Measurements from ENCODE around the gene ZNF613. TPM values are rescaled to one million over a fixed set of nuclear protein-coding genes. Genes with fewer than 3 reads are reported as not detected.

Gene ZNF613
- polyA plus RNA-seq, 3 donors: 0.96 to 3.1 (median 1.1) TPM

- no peaks in the 10 kb centered on the region for H3K27me3 ChIP-seq (ENCODE audit: control insufficient read depth in 2 of 2, insufficient read depth in 2 of 2, low read length in 2 of 2)
- no peak overlapping the region for H3K9ac ChIP-seq (ENCODE audit: insufficient read depth, low read length, poor library complexity, severe bottlenecking)
- no peak overlapping the region for H3K4me3 Mint-ChIP-seq
- peak overlapping the region in 1 of 3 experiments; percentile 46 for H3K4me3 ChIP-seq (replicated peaks in 1 of 3; ENCODE audit: low read depth in 2 of 3, low read length in 3 of 3)
- intact Hi-C loops (cut with micrococcal nuclease): no loop called here
- no peak for TF ChIP-seq CTCF (IDR thresholded peaks at IDR 0.05)
- H2AFZ ChIP-seq (ENCODE audit: insufficient read depth, low read depth, low read length, poor library complexity, severe bottlenecking): no peak overlapping the region
- no peak overlapping the region for H3K4me2 ChIP-seq (replicated peaks; ENCODE audit: extremely low read depth, low read length, poor library complexity, severe bottlenecking)
- H3K27me3 Mint-ChIP-seq (ENCODE audit: low read depth in 3 of 3): peaks cover 0 to 2% (median 2%) of the 10 kb centered on the region in 3 donors
- 96% methylated on average over 4 of the region's 10 CpGs for WGBS (ENCODE audit: insufficient coverage)
- no peaks in the 10 kb centered on the region for H3K79me2 ChIP-seq (ENCODE audit: insufficient read depth, low read length)
- no peak for DNase-seq
- H3K4me1 ChIP-seq (ENCODE audit: control insufficient read depth in 1 of 2, insufficient read depth in 2 of 2, low read length in 2 of 2): no peaks in the 10 kb centered on the region
- no peaks in the 10 kb centered on the region for H4K20me1 ChIP-seq (ENCODE audit: insufficient read depth, low read length)
- peaks cover 17 to 56% of the 10 kb centered on the region in 2 donors for H3K36me3 ChIP-seq (replicated peaks in 1 of 2; ENCODE audit: control insufficient read depth in 1 of 2, insufficient read depth in 2 of 2, low read length in 2 of 2)
- H3K27ac Mint-ChIP-seq: no peak overlapping the region
- no peak overlapping the region for H3K27ac ChIP-seq (ENCODE audit: low read depth in 1 of 2, low read length in 2 of 2)
- H3K36me3 Mint-ChIP-seq: peaks cover 43 to 48% of the 10 kb centered on the region in 2 donors
- H3K9me3 Mint-ChIP-seq: peaks cover 62 to 100% (median 96%) of the 10 kb centered on the region in 7 donors
- peaks cover 62 to 100% of the 10 kb centered on the region in 2 donors for H3K9me3 ChIP-seq (replicated peaks in 1 of 2; ENCODE audit: control insufficient read depth in 1 of 2, insufficient read depth in 1 of 2, low read length in 2 of 2)
- no peaks in the 10 kb centered on the region for H3K4me1 Mint-ChIP-seq
Measured at GRCh38 chr19:51993422-51993821, 66.2 kb downstream of the ZNF613 start.

GRCh38 chr19:51994048-51994644 is 66.9 kb downstream of the ZNF613 start:
- no peak overlapping the region for H2AFZ ChIP-seq (ENCODE audit: insufficient read depth, low read depth, low read length, poor library complexity, severe bottlenecking)
- H3K79me2 ChIP-seq (ENCODE audit: insufficient read depth, low read length): no peaks in the 10 kb centered on the region
- H3K9me3 Mint-ChIP-seq: peaks cover 61 to 100% (median 96%) of the 10 kb centered on the region in 7 donors
- H4K20me1 ChIP-seq (ENCODE audit: insufficient read depth, low read length): no peaks in the 10 kb centered on the region
- TF ChIP-seq CTCF (IDR thresholded peaks at IDR 0.05): no peak
- H3K27ac ChIP-seq (ENCODE audit: low read depth in 1 of 2, low read length in 2 of 2): no peak overlapping the region
- no peaks in the 10 kb centered on the region for H3K4me1 ChIP-seq (ENCODE audit: control insufficient read depth in 1 of 2, insufficient read depth in 2 of 2, low read length in 2 of 2)
- H3K9me3 ChIP-seq (replicated peaks in 1 of 2; ENCODE audit: control insufficient read depth in 1 of 2, insufficient read depth in 1 of 2, low read length in 2 of 2): peaks cover 62 to 100% of the 10 kb centered on the region in 2 donors
- intact Hi-C loops (cut with micrococcal nuclease): no loop called here
- H3K4me3 Mint-ChIP-seq: no peak overlapping the region
- WGBS (ENCODE audit: insufficient coverage): no CpG with 5 or more reads among the region's 2 CpGs
- H3K9ac ChIP-seq (ENCODE audit: insufficient read depth, low read length, poor library complexity, severe bottlenecking): no peak overlapping the region
- H3K27ac Mint-ChIP-seq: no peak overlapping the region
- no peak for DNase-seq
- H3K4me2 ChIP-seq (replicated peaks; ENCODE audit: extremely low read depth, low read length, poor library complexity, severe bottlenecking): no peak overlapping the region
- peak overlapping the region in 1 of 3 experiments; percentile 46 for H3K4me3 ChIP-seq (replicated peaks in 1 of 3; ENCODE audit: low read depth in 2 of 3, low read length in 3 of 3)
- H3K36me3 Mint-ChIP-seq: peaks cover 49 to 55% of the 10 kb centered on the region in 2 donors
- no peaks in the 10 kb centered on the region for H3K27me3 ChIP-seq (ENCODE audit: control insufficient read depth in 2 of 2, insufficient read depth in 2 of 2, low read length in 2 of 2)
- H3K36me3 ChIP-seq (replicated peaks in 1 of 2; ENCODE audit: control insufficient read depth in 1 of 2, insufficient read depth in 2 of 2, low read length in 2 of 2): peaks cover 23 to 64% of the 10 kb centered on the region in 2 donors
- no peaks in the 10 kb centered on the region for H3K4me1 Mint-ChIP-seq
- H3K27me3 Mint-ChIP-seq (ENCODE audit: low read depth in 3 of 3): peaks cover 0 to 2% (median 2%) of the 10 kb centered on the region in 3 donors

Other genes starting within 250 kb of the ZNF613 start
- gene SPACA6, start 234.1 kb upstream of the ZNF613 start, polyA plus RNA-seq: 1 to 10 TPM in 2 of 3 donors, under 1 TPM in 1; 0.99 to 5.1 (median 2.4) TPM
- gene HAS1, start 203.5 kb upstream of the ZNF613 start, polyA plus RNA-seq: 1 to 10 TPM in 1 of 3 donors, under 1 TPM in 1, not detected in 1; 0.24 to 1.6 TPM
- 1,000 to 10,000 TPM in 1 of 3 donors, 100 to 1,000 TPM in 2; 372 to 1,265 (median 991) TPM for gene FPR1, start 175.6 kb upstream of the ZNF613 start, polyA plus RNA-seq
- 100 to 1,000 TPM in 1 of 3 donors, 10 to 100 TPM in 2; 36.2 to 108 (median 70.3) TPM for gene FPR2, start 166.3 kb upstream of the ZNF613 start, polyA plus RNA-seq
- gene FPR3, start 132.3 kb upstream of the ZNF613 start, polyA plus RNA-seq: 1 to 10 TPM; 1.4 to 3.8 (median 3.5) TPM
- gene ZNF577, start 39.5 kb upstream of the ZNF613 start, polyA plus RNA-seq: 1 to 10 TPM; 1.5 to 8.5 (median 1.5) TPM
- 1 to 10 TPM; 1.9 to 4.8 (median 3.9) TPM for gene ZNF649, start 22.5 kb upstream of the ZNF613 start, polyA plus RNA-seq
- gene ZNF350, start 59.4 kb downstream of the ZNF613 start, polyA plus RNA-seq: 10 to 100 TPM in 1 of 3 donors, 1 to 10 TPM in 2; 9.1 to 14.0 (median 9.9) TPM
- gene ZNF615, start 80.7 kb downstream of the ZNF613 start, polyA plus RNA-seq: 1 to 10 TPM; 1.8 to 2.4 (median 2.2) TPM
- 1 to 10 TPM in 2 of 3 donors, under 1 TPM in 1; 0.65 to 3.1 (median 1.0) TPM for gene ZNF614, start 100.9 kb downstream of the ZNF613 start, polyA plus RNA-seq
- gene ZNF432, start 121.4 kb downstream of the ZNF613 start, polyA plus RNA-seq: 1 to 10 TPM; 1.1 to 3.0 (median 1.2) TPM
- 1 to 10 TPM in 1 of 3 donors, under 1 TPM in 1, not detected in 1; 0.42 to 5.2 TPM for gene ZNF841, start 168.3 kb downstream of the ZNF613 start, polyA plus RNA-seq
- 1 to 10 TPM in 2 of 3 donors, under 1 TPM in 1; 0.32 to 1.8 (median 1.1) TPM for gene ZNF616, start 212.5 kb downstream of the ZNF613 start, polyA plus RNA-seq
- gene ZNF836, start 244.1 kb downstream of the ZNF613 start, polyA plus RNA-seq: 1 to 10 TPM; 2.3 to 4.8 (median 2.6) TPM